OCI-LY7 (cell line): ENCODE measurements around the gene DCST2. TPM values are rescaled to one million over a fixed set of nuclear protein-coding genes. Genes with fewer than 3 reads are reported as not detected.

Source experiments
- BruUV-seq: library from RNA; stranded (reverse); fragments of 400-500 nt; replicated peaks from 2 replicates; lab custom pipeline; 2021; lab: Mats Ljungman, UMichigan
- CTCF ChIA-PET: fragments of 300-600 bp; sonication (Branson Sonifier 250); formaldehyde crosslinking; loops from one replicate; lab custom pipeline; 2022; ENCODE audit warnings: antibody characterized with exemption; ENCODE audit not compliant: unreplicated experiment; lab: Charles Lee
- POLR2A ChIA-PET: fragments of 300-600 bp; sonication (Branson Sonifier 250); formaldehyde crosslinking; loops from one replicate; lab custom pipeline; 2022; ENCODE audit warnings: antibody characterized with exemption; lab: Charles Lee
- DNase-seq: peaks from one replicate; pipeline ENCODE4 v3.0.0-alpha.2; 2015; ENCODE audit warnings: low spot score
- H2AFZ ChIP-seq: fragments of 200-600 bp; sonication (generic), shearing (Covaris generic); 2 replicates; pipeline ENCODE4 v1.6.1; 2014; ENCODE audit warnings: mild to moderate bottlenecking, antibody characterized with exemption, low read length, moderate library complexity
- H3K27ac ChIP-seq: fragments of 200-600 bp; sonication (generic); 2 replicates; pipeline ENCODE4 v1.5.1; 2014; ENCODE audit warnings: mixed run types, low read depth, mild to moderate bottlenecking, moderate library complexity, low read length, inconsistent platforms; ENCODE audit not compliant: poor library complexity, severe bottlenecking
- H3K36me3 ChIP-seq: fragments of 200-600 bp; sonication (generic); 2 replicates; pipeline ENCODE4 v1.6.1; 2014; ENCODE audit warnings: mild to moderate bottlenecking, antibody characterized with exemption, low read length, moderate library complexity, mixed read lengths; ENCODE audit not compliant: insufficient read depth
- H3K4me1 ChIP-seq: fragments of 200-600 bp; sonication (generic); 2 replicates; pipeline ENCODE4 v1.5.1; 2014; ENCODE audit warnings: mild to moderate bottlenecking, low read length; ENCODE audit not compliant: insufficient read depth, poor library complexity, severe bottlenecking
- H3K4me2 ChIP-seq: fragments of 200-600 bp; sonication (generic); 2 replicates; pipeline ENCODE4 v1.6.1; 2014; ENCODE audit warnings: mild to moderate bottlenecking, low read length
- H3K4me3 ChIP-seq: fragments of 200-600 bp; sonication (generic); 2 replicates; pipeline ENCODE4 v1.5.1; 2014; ENCODE audit warnings: mild to moderate bottlenecking, low read depth, low read length; ENCODE audit not compliant: poor library complexity, severe bottlenecking
- H3K79me2 ChIP-seq: fragments of 200-600 bp; sonication (generic); 2 replicates; pipeline ENCODE4 v1.6.1; 2016; ENCODE audit warnings: low read depth, mild to moderate bottlenecking, low read length, moderate library complexity, mixed read lengths; ENCODE audit not compliant: insufficient read depth
- H3K9me2 ChIP-seq: fragments of 200-600 bp; sonication (generic); 2 replicates; pipeline ENCODE4 v1.6.1; 2016; ENCODE audit warnings: mild to moderate bottlenecking, low read length, mixed read lengths; ENCODE audit not compliant: insufficient read depth
- H3K9me3 ChIP-seq: fragments of 200-600 bp; sonication (generic); 2 replicates; pipeline ENCODE4 v1.6.1; 2014; ENCODE audit warnings: mild to moderate bottlenecking, mixed run types, low read length, mixed read lengths
- H4K20me1 ChIP-seq: fragments of 200-600 bp; sonication (generic); 2 replicates; pipeline ENCODE4 v1.6.1; 2014; ENCODE audit warnings: mild to moderate bottlenecking, antibody characterized with exemption, low read length, moderate library complexity, mixed read lengths; ENCODE audit not compliant: insufficient read depth
- CTCF ChIP-seq: fragments of 200-600 bp; sonication (generic); conservative IDR thresholded peaks from 2 replicates; pipeline ENCODE4 v1.5.1; 2014; ENCODE audit warnings: mild to moderate bottlenecking, antibody characterized with exemption, low read length, moderate library complexity, mixed read lengths
- EZH2phosphoT487 ChIP-seq: fragments of 200-600 bp; sonication (generic); IDR thresholded peaks from 2 replicates; pipeline ENCODE4 v1.6.1; 2018; ENCODE audit warnings: low read depth, borderline replicate concordance, mild to moderate bottlenecking, mixed run types, antibody characterized with exemption, low read length, moderate library complexity, mixed read lengths
- intact Hi-C: fragments of 100-400 bp; cut with micrococcal nuclease; formaldehyde crosslinking; loops from one replicate; pipeline ENCODE4 v1.10.0; 2022; ENCODE audit not compliant: unreplicated experiment
- total RNA-seq, 2 experiments: library from RNA; depleted of rRNA in 1 of 2; stranded (reverse); fragments of >200 nt in 1 of 2; shearing (Covaris generic) in 1 of 2; gene quantifications; 2 replicates each; pipeline ENCODE4 v1.2.3, GENCODE V29; 2014 to 2022

DCST2 gene
- total RNA-seq, 2 experiments from 2014 or later = 0.85 to 2.0 TPM

- H3K79me2 ChIP-seq = peaks cover 10% of the 10 kb centered on the region; the same call in 1 of the 2 replicates
- peak; percentile 43 for DNase-seq
- H2AFZ ChIP-seq = peak overlapping the region; percentile 23; the same call in 1 of the 2 replicates
- H3K27ac ChIP-seq = peak overlapping the region; percentile 77
- TF ChIP-seq EZH2phosphoT487 (no peak), CTCF (peak; percentile 33; the same call in 1 of the 2 replicates)
- H3K36me3 ChIP-seq = no peaks in the 10 kb centered on the region
- peak overlapping the region; percentile 93 for H3K4me2 ChIP-seq
- peak overlapping the region; percentile 87 for H3K4me3 ChIP-seq
- intact Hi-C loops = loop anchor here (5.0 kb wide), 1 partner anchor 141 kb away; no protein-coding TSS in a partner anchor
- ChIA-PET POLR2A (interaction anchor here (0.5 to 2.0 kb wide), 3 partner anchors 13 to 571 kb away, joined by 3 to 10 read pairs (median 4); no protein-coding TSS in a partner anchor), CTCF (no interaction called here)
- no peaks in the 10 kb centered on the region for H3K9me3 ChIP-seq
- H4K20me1 ChIP-seq = no peaks in the 10 kb centered on the region
- H3K9me2 ChIP-seq = no peaks in the 10 kb centered on the region
- BruUV-seq = no TSS peak
- peaks cover 67% of the 10 kb centered on the region for H3K4me1 ChIP-seq
Measured at GRCh38 chr1:155003227-155003765, 30.3 kb downstream of the DCST2 start.

GRCh38 chr1:155002464-155003226 is 30.9 kb downstream of the DCST2 start, which contains the start of gene ZBTB7B:
Gene ZBTB7B (plus strand): TSS chr1:155002802. CDS start chr1:155014661, 11,859 bp downstream.
- peak within 1 kb of the TSS; percentile 87 for H3K4me3 ChIP-seq
- peaks cover 69% of the 10 kb centered on the region for H3K4me1 ChIP-seq
- BruUV-seq = no TSS peak
- peak within 1 kb of the TSS; percentile 94 for H3K4me2 ChIP-seq
- H3K36me3 ChIP-seq = no peaks in the 10 kb centered on the region
- no peak for DNase-seq
- peak within 1 kb of the TSS; percentile 23; the same call in 1 of the 2 replicates for H2AFZ ChIP-seq
- intact Hi-C loops = loop anchor here (1.0 to 5.0 kb wide), 3 partner anchors 15 to 140 kb away; no protein-coding TSS in a partner anchor
- ChIA-PET POLR2A (interaction anchor here (0.5 to 2.0 kb wide), 2 partner anchors 14 to 572 kb away, joined by 3 to 10 read pairs; no protein-coding TSS in a partner anchor), CTCF (interaction anchor here (1.7 kb wide), 1 partner anchor 15 kb away, joined by 5 read pairs; no protein-coding TSS in a partner anchor)
- TF ChIP-seq CTCF = no peak
- no peak for TF ChIP-seq EZH2phosphoT487
- H4K20me1 ChIP-seq = no peaks in the 10 kb centered on the region
- H3K79me2 ChIP-seq = peaks cover 10% of the 10 kb centered on the region; the same call in 1 of the 2 replicates
- no peaks in the 10 kb centered on the region for H3K9me2 ChIP-seq
- no peaks in the 10 kb centered on the region for H3K9me3 ChIP-seq
- peak within 1 kb of the TSS; percentile 92 for H3K27ac ChIP-seq
